HepG2 (cell line): ENCODE measurements around the gene KLF9. TPM values are rescaled to one million over a fixed set of nuclear protein-coding genes. Genes with fewer than 3 reads are reported as not detected.

Experiments used
- ATAC-seq: fragments of 200-7000 bp; cut with Tn5 transposase; 3 replicates; pipeline ENCODE4 v1.9.1; 2020; ENCODE audit warnings: mild to moderate bottlenecking, moderate library complexity
- BruUV-seq: library from RNA; stranded (reverse); fragments of 400-500 nt; replicated peaks from 2 replicates; lab custom pipeline; 2021; lab: Mats Ljungman, UMichigan
- CTCF ChIA-PET: fragments of 300-600 bp; formaldehyde crosslinking; extraction: SDS; loops from one replicate; lab custom pipeline; 2021; ENCODE audit warnings: low total read pairs, inconsistent platforms, low intra/inter-chr PET ratio; lab: Yijun Ruan, JAX
- POLR2A ChIA-PET: fragments of 350-600 bp; sonication (Branson Sonifier 250); formaldehyde crosslinking; loops from one replicate; lab custom pipeline; 2020; ENCODE audit warnings: antibody characterized with exemption, inconsistent platforms; lab: Yijun Ruan, JAX
- DNase-seq: peaks from one replicate; pipeline ENCODE4 v3.0.0-alpha.2; 2015; ENCODE audit warnings: low spot score
- FAIRE-seq: peaks from 3 replicates; lab custom pipeline; 2011; peaks lifted over from hg19 to GRCh38; lab: Jason Lieb, UNC
- H2AFZ ChIP-seq: one replicate; pipeline ENCODE4 v1.6.1; 2011; ENCODE audit warnings: low read length, inconsistent platforms
- H3K27ac ChIP-seq: fragments of 300-600 bp; 3 replicates; pipeline ENCODE4 v1.8.0; 2011; ENCODE audit warnings: mixed run types, mild to moderate bottlenecking, mixed read lengths, low read length, inconsistent platforms; ENCODE audit not compliant: insufficient read depth; ENCODE audit errors: extremely low read length
- H3K27me3 ChIP-seq, 2 experiments: fragments of 200-600 bp in 1 of 2; 2 replicates in 1 of 2; 3 replicates in 1 of 2; pipeline versions ENCODE4 v1.6.0 to v1.8.0; 2011; ENCODE audit warnings: low read length in 2 of 2, mild to moderate bottlenecking in 2 of 2, moderate library complexity in 2 of 2, inconsistent platforms in 1 of 2; ENCODE audit not compliant: insufficient read depth in 2 of 2, control insufficient read depth in 1 of 2
- H3K36me3 ChIP-seq, 2 experiments: fragments of 200-600 bp in 1 of 2; replicated peaks in 1 of 2; 2 replicates in 1 of 2; 3 replicates in 1 of 2; pipeline versions ENCODE4 v1.5.1 to v1.8.0; 2011; ENCODE audit warnings: low read length in 2 of 2, inconsistent platforms in 1 of 2; ENCODE audit not compliant: insufficient read depth in 2 of 2, control insufficient read depth in 1 of 2
- H3K4me1 ChIP-seq: 2 replicates; pipeline ENCODE4 v1.5.1; 2012; ENCODE audit warnings: low read length, inconsistent platforms; ENCODE audit not compliant: insufficient read depth
- H3K4me2 ChIP-seq: 2 replicates; pipeline ENCODE4 v1.6.0; 2011; ENCODE audit warnings: low read depth, low read length, inconsistent platforms
- H3K4me3 ChIP-seq, 3 experiments: fragments of 200-600 bp in 1 of 3; sonication (generic), shearing (Covaris generic) in 1 of 3; replicated peaks in 1 of 3; 2 replicates each; pipeline ENCODE4 v1.5.1; 2011 to 2016; ENCODE audit warnings: low read length in 3 of 3, inconsistent platforms in 2 of 3, low read depth in 2 of 3, mild to moderate bottlenecking in 2 of 3, control low read depth in 1 of 3, mixed read lengths in 1 of 3; ENCODE audit not compliant: insufficient read depth in 1 of 3
- H3K79me2 ChIP-seq: one replicate; pipeline ENCODE4 v1.6.1; 2011; ENCODE audit warnings: low read length, inconsistent platforms; ENCODE audit not compliant: insufficient read depth
- H3K9ac ChIP-seq: 2 replicates; pipeline ENCODE4 v1.6.0; 2011; ENCODE audit warnings: mild to moderate bottlenecking, low read depth, low read length, inconsistent platforms; ENCODE audit not compliant: insufficient read depth
- H3K9me3 ChIP-seq: 2 replicates; pipeline ENCODE4 v1.5.1; 2012; ENCODE audit warnings: mild to moderate bottlenecking, low read length
- H4K20me1 ChIP-seq: 2 replicates; pipeline ENCODE4 v1.6.0; 2011; ENCODE audit warnings: inconsistent platforms, mild to moderate bottlenecking, low read length, moderate library complexity; ENCODE audit not compliant: insufficient read depth
- CHD2 ChIP-seq: IDR thresholded peaks from 2 replicates; pipeline ENCODE4 v1.6.1; 2011; ENCODE audit warnings: low read depth, low read length, improper control_type of control experiment
- GABPA ChIP-seq, 2 experiments: IDR thresholded peaks; 2 replicates each; pipeline ENCODE4 v1.6.1; 2011 to 2016; ENCODE audit warnings: low read depth in 2 of 2, low read length in 1 of 2, missing biosample characterization in 1 of 2, missing genetic modification characterization in 1 of 2
- HMGA1 ChIP-seq: sonication (generic); formaldehyde crosslinking; conservative IDR thresholded peaks from 2 replicates; pipeline ENCODE4 v1.4.0; 2020; ENCODE audit warnings: missing genetic modification reagents
- ZBTB10 ChIP-seq: sonication (generic); formaldehyde crosslinking; IDR thresholded peaks from 2 replicates; pipeline ENCODE4 v1.4.0; 2020; ENCODE audit warnings: missing genetic modification reagents, borderline replicate concordance
- ZFP36L2 ChIP-seq: sonication (generic); formaldehyde crosslinking; IDR thresholded peaks from 2 replicates; pipeline ENCODE4 v1.4.0; 2020; ENCODE audit warnings: missing genetic modification reagents
- ZNF563 ChIP-seq: sonication (generic); formaldehyde crosslinking; IDR thresholded peaks from 2 replicates; pipeline ENCODE4 v1.8.0; 2022; ENCODE audit warnings: mild to moderate bottlenecking, moderate library complexity, missing genetic modification reagents
- WGBS: methylation state at CpG from one replicate; pipeline ENCODE4 v1.1.6; 2017; ENCODE audit warnings: low lambda C conversion rate; 5-methylcytosine and 5-hydroxymethylcytosine counted together
- in situ Hi-C: cut with HindIII; loops from 2 replicates; pipeline ENCODE4 v1.10.0; 2017; ENCODE audit warnings: low pct_unique_long_range_greater_than_20kb; ENCODE audit not compliant: extremely low pct_ligation_motif_present
- intact Hi-C: fragments of 100-400 bp; cut with micrococcal nuclease; formaldehyde crosslinking; loops from one replicate; pipeline ENCODE4 v1.10.0; 2022; ENCODE audit not compliant: unreplicated experiment
- polyA plus RNA-seq, 8 experiments: library from polyadenylated mRNA; depleted of rRNA in 3 of 8; stranded (reverse) in 7 of 8; unstranded in 1 of 8; fragments of >200 nt; fragmentation: Illumina TruSeq in 4 of 8; extraction: Trizol in 4 of 8; gene quantifications; 2 replicates each; pipeline versions ENCODE4 v1.2.1 to v1.2.3, GENCODE V29; 2011 to 2016; ENCODE audit warnings: low read depth in 4 of 8, missing spikeins in 1 of 8, mixed read lengths in 1 of 8; ENCODE audit not compliant: insufficient read depth in 1 of 8
- total RNA-seq, 5 experiments: library from RNA; depleted of rRNA; stranded (reverse); fragments of >200 nt; fragmentation: Illumina TruSeq; extraction: Trizol; gene quantifications; 2 replicates each; pipeline ENCODE4 v1.2.3, GENCODE V29; 2016; ENCODE audit warnings: low read depth in 1 of 5
- TF ChIP-seq, protein P1 (sequence below): IDR thresholded peaks from 2 replicates; pipeline ENCODE4 v1.6.1; 2016; ENCODE audit warnings: missing compliant biosample characterization, missing genetic modification reagents, borderline replicate concordance

Gene KLF9
- total and polyA plus RNA-seq, 2 of the 13 experiments (the other 11 are each of a cell fraction or from before 2014, with no cell fraction given): 5.7 to 7.2 TPM

DNA sequence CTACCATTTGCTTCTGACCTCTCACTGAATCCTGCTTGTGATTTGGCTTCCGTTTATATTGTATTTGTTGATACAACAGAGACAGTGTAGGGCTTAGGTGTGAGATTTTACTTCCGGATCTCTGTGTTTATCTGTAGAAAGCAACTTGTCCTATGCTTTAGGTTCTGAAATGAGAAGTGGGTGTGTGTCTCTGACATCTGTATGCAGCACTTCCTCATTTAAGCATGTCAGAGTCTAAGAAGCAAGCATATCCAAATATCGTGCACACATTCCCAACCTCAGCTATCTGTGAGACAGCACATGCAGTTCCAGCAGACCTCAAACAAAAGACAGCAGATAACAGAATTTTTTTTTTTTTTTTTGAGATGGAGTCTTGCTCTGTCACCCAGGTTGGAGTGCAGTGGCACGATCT is 16.3 kb downstream of the KLF9 start:
- ChIA-PET POLR2A (interaction anchor here (1.0 kb wide), 1 partner anchor 14 kb away, joined by 3 read pairs; no protein-coding TSS in a partner anchor), CTCF (no interaction called here)
- H3K79me2 ChIP-seq: peaks cover 53% of the 10 kb centered on the region
- H3K27me3 ChIP-seq: no peaks in the 10 kb centered on the region
- in situ Hi-C loops: no loop called here
- no peak overlapping the region for H3K9ac ChIP-seq
- intact Hi-C loops: no loop called here
- H3K9me3 ChIP-seq: no peaks in the 10 kb centered on the region
- no peaks in the 10 kb centered on the region for H3K4me1 ChIP-seq
- H4K20me1 ChIP-seq: peaks cover 42% of the 10 kb centered on the region; the same call in 1 of the 2 replicates
- H3K27ac ChIP-seq: no peak overlapping the region
- 95% methylated on average over 4 of the region's 4 CpGs for WGBS
- no peak overlapping the region for H3K4me3 ChIP-seq
- no peak for ATAC-seq
- no peaks in the 10 kb centered on the region for H3K36me3 ChIP-seq
- FAIRE-seq: no peak
- no peak for DNase-seq
- H3K4me2 ChIP-seq: no peak overlapping the region
- no peak for TF ChIP-seq GABPA (IDR thresholded peaks at IDR 0.05; ENCODE audit: low read depth, low read length)
- TF ChIP-seq GABPA (CRISPR knock-in tag; IDR thresholded peaks at IDR 0.05; ENCODE audit: low read depth): no peak
- TF ChIP-seq ZNF563 (CRISPR knock-in tag): no peak
- no peak for TF ChIP-seq ZFP36L2 (CRISPR knock-in tag)
- TF ChIP-seq CHD2: no peak
- TF ChIP-seq, protein P1, sequence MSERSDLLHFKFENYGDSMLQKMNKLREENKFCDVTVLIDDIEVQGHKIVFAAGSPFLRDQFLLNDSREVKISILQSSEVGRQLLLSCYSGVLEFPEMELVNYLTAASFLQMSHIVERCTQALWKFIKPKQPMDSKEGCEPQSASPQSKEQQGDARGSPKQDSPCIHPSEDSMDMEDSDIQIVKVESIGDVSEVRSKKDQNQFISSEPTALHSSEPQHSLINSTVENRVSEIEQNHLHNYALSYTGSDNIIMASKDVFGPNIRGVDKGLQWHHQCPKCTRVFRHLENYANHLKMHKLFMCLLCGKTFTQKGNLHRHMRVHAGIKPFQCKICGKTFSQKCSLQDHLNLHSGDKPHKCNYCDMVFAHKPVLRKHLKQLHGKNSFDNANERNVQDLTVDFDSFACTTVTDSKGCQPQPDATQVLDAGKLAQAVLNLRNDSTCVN (CRISPR knock-in tag): no peak
- no peak for TF ChIP-seq HMGA1 (CRISPR knock-in tag)
- TF ChIP-seq ZBTB10 (CRISPR knock-in tag): no peak
- TF ChIP-seq, all 625 proteins: peak for 0
- BruUV-seq: no TSS peak
- no peak overlapping the region for H2AFZ ChIP-seq
